ES-I3 (cell line): ENCODE data around the gene CC2D2B.
"Not testable (repeated sequence)": the region's sequence is repeated elsewhere in the genome, so short reads cannot be mapped to it uniquely, and the experiment has no call there.

Source experiments
- H3K36me3 ChIP-seq: 2 replicates; pipeline ENCODE4 v1.6.1; 2013; ENCODE audit warnings: mild to moderate bottlenecking, low read length, control low read depth, moderate library complexity; ENCODE audit not compliant: insufficient read depth
- H3K4me1 ChIP-seq: 2 replicates; pipeline ENCODE4 v1.6.1; 2013; ENCODE audit warnings: mild to moderate bottlenecking, control low read depth, low read length; ENCODE audit not compliant: insufficient read depth
- H3K9ac ChIP-seq: 2 replicates; pipeline ENCODE4 v1.6.1; 2013; ENCODE audit warnings: low read depth, mild to moderate bottlenecking, low read length, moderate library complexity
- H3K9me3 ChIP-seq: 2 replicates; pipeline ENCODE4 v1.6.1; 2013; ENCODE audit warnings: mild to moderate bottlenecking, low read length, moderate library complexity; ENCODE audit not compliant: control insufficient read depth, insufficient read depth

CC2D2B gene

DNA sequence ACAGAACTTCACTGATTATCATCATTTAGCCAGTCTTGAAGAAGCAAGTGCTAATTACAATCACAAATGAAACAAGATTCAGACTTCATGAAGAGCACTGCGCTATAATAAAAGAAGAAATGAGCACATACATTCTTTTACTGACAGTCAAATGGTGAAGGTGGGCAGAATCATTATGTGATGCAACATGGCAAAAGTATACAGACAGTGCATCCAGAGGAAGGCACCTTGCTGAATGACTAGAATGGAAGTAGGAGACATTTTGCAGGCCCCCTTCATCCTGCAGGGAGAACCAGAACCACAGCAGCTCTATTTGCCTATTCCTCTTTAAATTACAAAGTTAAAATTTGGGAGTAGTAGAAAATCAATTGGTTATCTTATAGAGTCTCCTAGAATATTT lies 31.0 kb upstream of the CC2D2B start:
- Histone ChIP-seq H3K9me3 (peaks cover 4% of the 10 kb centered on the region; the same call in 1 of the 2 replicates), H3K36me3 (peaks cover 5% of the 10 kb centered on the region; the same call in 1 of the 2 replicates), H3K4me1 (no peaks in the 10 kb centered on the region), H3K9ac (no peak overlapping the region)

DNA sequence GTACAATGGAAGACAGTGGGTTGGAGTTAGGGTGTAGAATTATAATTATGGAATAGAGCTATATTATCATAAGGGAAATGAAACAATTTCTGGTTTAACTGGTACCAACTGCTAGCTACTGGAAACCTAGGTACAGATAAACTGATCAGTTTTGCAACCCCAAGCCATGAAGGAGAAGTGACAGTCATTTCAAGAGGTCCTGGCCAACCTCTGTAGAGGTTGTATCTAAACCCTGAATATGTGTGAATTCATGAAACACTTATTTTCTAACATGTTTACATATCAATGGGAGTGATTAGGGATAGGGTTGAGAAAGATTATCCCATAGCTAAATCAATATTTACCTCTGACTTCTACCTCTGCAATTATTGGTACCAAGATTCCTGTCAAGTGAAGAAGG lies 29.9 kb upstream of the CC2D2B start:
- H3K9me3 ChIP-seq, result peaks cover 4% of the 10 kb centered on the region; the same call in 1 of the 2 replicates
- H3K9ac ChIP-seq, result no peak overlapping the region
- H3K36me3 ChIP-seq, result peaks cover 5% of the 10 kb centered on the region; the same call in 1 of the 2 replicates
- no peaks in the 10 kb centered on the region for H3K4me1 ChIP-seq

DNA sequence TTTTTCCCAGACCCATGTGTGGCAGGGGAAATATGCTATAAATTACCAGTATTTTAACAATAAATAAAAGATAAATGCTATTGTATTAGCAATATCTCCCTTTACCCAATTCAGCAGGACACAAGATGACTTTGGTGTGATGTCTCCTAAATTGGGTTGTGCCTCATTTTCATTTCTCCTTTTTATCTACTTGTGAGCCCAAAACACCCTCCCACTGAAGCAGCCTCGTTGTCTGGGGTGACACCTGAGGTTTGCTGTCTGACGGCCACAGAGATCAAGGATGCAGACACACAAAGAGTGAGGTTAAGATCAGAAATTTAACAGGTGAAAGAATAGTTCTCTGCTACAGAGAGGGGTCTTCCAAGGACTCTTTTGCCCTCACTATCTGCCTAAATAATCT lies 27.1 kb upstream of the CC2D2B start:
- Histone ChIP-seq H3K9ac (no peak overlapping the region), H3K9me3 (peaks cover 2% of the 10 kb centered on the region; the same call in 1 of the 2 replicates), H3K4me1 (no peaks in the 10 kb centered on the region), H3K36me3 (peaks cover 5% of the 10 kb centered on the region; the same call in 1 of the 2 replicates)

DNA sequence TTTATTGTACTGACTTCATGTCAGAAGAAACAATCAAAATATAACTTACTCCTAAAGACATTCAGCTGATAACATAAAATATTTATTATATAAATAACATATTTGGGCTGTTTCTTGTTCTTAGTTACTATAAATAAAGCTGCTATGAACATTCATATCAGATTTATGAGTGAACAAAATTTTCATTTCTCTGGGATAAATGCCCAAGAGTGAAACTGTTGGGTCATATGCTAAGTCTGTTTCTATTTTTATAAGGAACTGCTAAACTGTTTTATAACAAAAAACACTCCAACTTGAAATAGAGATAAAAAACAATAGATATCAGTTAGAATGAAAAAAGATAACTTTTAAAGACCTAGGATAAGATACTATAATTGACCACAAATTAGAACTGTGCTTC lies 26.5 kb upstream of the CC2D2B start:
- no peaks in the 10 kb centered on the region for H3K9me3 ChIP-seq
- no peak overlapping the region for H3K9ac ChIP-seq
- no peaks in the 10 kb centered on the region for H3K4me1 ChIP-seq
- peaks cover 5% of the 10 kb centered on the region; the same call in 1 of the 2 replicates for H3K36me3 ChIP-seq

DNA sequence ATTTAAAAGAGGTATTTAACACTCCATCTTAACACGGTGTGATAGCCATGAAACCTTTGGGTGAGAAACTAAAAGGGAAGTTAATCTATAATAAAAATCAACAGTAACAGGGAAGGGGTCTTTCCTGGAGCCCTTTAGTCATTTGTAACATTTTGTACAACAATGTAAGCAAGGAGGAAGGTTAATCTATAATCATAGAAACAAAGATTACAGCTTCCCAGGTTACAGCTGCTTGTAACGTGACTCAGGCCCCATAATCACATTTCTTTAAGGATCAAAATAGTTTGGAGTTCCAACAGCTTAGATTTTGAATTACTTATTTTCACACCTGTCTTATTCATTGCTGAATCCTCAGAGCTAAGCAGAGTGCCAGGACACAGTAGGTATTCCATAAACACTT lies 17.9 kb upstream of the CC2D2B start:
- no peak overlapping the region for H3K9ac ChIP-seq

DNA sequence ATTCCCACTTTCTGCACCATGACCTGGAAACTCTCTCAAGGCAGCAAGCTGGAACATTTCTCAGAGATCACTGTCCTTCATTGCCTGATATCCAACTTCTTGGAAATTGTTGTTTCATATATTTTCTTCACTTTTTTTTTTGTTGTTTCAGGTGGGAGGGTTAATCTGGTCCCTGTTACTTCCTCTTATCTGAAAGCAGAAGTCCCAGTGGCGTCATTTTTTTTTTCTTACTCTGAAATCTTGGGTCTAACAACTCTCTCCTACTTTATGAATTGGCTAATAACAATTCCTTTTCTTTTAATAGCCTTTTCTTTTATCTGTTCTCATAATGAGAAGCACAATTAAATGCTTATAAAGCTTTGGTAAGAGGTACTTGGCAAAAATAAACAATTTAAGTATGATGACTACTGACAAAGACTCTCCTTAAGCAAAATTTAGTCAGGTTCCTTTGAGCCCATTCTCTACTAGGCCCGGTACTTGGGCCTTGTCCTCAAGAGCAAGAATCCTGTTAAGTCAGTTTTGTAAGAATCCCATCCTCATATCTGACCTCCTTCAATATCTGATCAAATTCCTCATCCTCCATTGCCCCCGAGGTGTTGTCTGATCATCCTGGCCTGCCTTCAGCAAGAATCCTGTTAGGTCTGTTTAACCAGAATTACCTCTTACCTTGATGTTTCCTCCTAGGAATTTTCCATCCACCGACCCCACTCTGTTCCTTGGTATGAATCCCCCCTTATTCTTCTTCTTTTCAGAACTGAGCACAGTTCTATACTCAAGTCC lies 11.5 kb upstream of the CC2D2B start:
- no peak overlapping the region for H3K9ac ChIP-seq
- H3K36me3 ChIP-seq, result no peaks in the 10 kb centered on the region
- no peaks in the 10 kb centered on the region for H3K4me1 ChIP-seq
- H3K9me3 ChIP-seq, result no peaks in the 10 kb centered on the region

More for the DNA sequence above, 17.9 kb upstream of the CC2D2B start:
- Histone ChIP-seq H3K4me1 (no peaks in the 10 kb centered on the region), H3K36me3 (no peaks in the 10 kb centered on the region; the same call in 1 of the 2 replicates), H3K9me3 (no peaks in the 10 kb centered on the region)

DNA sequence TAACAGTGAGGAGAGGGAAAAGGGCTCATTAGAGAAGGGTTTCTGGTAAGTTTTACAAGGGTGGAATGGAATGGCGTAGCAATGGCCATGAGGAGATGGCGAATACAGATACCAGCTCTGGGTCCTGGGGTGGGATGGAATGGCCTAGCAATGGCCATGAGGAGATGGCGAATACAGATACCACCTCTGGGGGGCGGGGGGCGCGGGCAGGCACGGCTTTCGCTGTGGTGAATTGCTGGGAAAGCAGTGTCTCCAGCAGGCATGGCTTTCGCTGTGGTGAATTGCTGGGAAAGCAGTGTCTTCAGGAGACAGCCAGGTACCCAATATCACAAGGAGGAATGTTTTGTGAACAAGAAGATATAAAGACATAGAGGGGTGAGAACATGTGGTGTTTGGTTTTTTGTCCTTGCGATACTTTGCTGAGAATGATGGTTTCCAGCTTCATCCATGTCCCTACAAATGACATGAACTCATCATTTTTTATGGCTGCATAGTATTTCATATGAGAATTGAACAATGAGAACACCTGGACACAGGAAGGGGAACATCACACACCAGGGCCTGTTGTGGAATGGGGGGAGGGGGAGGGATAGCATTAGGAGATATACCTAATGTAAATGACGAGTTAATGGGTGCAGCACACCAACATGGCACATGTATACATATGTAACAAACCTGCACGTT lies 1.7 kb upstream of the CC2D2B start:
- H3K9me3 ChIP-seq, H3K9ac ChIP-seq, H3K4me1 ChIP-seq, H3K36me3 ChIP-seq: not testable (repeated sequence)

DNA sequence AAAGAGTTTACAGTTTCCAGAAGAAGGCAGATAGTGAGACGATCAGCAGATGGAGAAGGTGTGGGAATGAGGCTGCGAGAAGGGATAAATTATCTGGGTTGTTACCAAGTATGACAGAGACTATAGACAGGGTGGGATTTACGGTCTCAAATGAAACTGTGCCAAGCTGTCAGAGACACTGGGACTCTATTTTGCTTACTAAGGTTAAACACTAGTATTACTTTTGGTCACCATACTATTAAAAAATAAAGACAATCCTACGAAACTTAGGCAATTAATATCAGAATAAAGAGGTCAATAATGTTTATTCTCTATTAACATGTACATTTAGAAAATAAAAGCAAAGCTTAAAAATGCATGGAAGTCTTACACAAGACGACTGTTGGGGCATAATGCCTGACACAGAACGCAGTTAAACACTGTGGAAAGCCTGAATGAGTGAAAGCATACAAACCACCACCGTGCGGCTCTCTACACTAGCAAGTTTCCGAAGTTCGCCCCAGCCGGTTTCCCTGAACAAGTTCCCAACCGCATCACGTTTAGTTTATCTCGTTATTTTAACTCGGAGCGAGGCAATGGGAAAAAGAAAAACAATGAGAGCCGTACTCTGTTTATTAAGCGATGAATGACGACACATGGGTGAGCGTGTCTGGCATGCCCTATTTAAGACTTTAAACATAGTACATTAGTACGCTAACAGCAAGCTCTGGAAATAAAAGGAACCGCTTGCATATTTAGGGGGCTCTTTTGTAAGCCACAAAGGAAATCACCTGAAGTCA lies 909 bp upstream of the CC2D2B start:
- Histone ChIP-seq H3K4me1 (no peaks in the 10 kb centered on the region), H3K36me3 (no peaks in the 10 kb centered on the region; the same call in 1 of the 2 replicates), H3K9ac (peak overlapping the region; percentile 87), H3K9me3 (no peaks in the 10 kb centered on the region)

DNA sequence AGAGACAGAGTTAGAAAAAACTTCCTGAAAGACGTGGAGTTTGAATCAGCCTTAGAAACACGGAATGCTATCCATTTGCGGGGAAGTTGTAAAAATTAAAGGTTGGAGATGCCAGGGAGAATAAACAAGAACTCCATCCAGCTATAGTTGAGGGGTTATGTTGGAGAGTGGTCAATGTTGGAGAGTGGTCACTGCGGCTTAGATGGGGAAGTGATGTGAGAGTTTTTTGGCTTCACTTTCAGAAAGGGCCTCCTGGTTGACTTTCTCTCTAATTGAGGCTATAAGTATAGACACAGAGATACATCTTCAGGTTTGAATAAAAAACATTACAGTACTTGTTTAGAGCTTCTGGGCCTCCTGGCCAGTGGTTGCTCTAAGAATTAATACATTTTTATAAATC lies 675 bp downstream of the CC2D2B start:
- Histone ChIP-seq H3K4me1 (no peaks in the 10 kb centered on the region), H3K36me3 (no peaks in the 10 kb centered on the region), H3K9ac (peak overlapping the region; percentile 87; the same call in 1 of the 2 replicates), H3K9me3 (no peaks in the 10 kb centered on the region)

DNA sequence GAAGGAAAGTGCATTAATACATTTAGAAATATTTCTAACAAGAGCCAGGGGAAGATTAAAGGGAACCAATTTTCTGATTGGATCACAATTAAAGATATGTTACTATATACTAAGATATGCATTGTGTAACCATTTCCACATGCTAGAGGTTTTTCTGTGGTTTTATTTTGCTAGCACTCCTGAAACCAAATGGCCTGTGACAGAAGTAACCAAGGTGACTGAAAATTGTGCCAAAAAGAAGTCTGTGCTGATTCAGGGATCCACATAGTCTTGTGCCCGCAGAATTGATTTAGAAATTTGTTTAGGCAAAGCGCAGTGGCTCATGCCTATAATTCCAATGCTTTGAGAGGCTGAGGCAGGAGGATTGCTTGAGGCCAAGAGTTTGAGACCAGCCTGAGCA lies 1.8 kb downstream of the CC2D2B start:
- H3K9me3 ChIP-seq, result no peaks in the 10 kb centered on the region
- H3K36me3 ChIP-seq, result no peaks in the 10 kb centered on the region
- H3K4me1 ChIP-seq, result no peaks in the 10 kb centered on the region
- H3K9ac ChIP-seq, result no peak overlapping the region

DNA sequence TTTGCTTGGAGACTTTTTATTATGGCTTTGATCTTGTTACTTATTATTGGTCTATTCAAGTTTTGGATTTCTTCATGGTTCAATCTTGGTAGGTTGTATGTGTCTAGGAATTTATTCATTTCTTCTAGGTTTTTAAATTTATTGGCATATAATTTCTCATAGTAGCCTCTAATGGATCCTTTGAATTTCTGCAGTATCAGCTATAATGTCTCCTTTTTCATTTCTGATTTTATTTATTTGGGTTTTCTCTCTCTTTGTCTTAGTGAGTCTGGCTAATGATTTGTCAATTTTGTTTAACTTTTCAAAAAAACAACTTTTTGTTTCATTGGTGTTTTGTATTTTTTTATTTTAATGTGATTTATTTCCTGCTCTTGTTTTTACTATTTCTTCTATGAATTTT lies 8.3 kb downstream of the CC2D2B start:
- H3K4me1 ChIP-seq, H3K9ac ChIP-seq, H3K36me3 ChIP-seq, H3K9me3 ChIP-seq: not testable (repeated sequence)

DNA sequence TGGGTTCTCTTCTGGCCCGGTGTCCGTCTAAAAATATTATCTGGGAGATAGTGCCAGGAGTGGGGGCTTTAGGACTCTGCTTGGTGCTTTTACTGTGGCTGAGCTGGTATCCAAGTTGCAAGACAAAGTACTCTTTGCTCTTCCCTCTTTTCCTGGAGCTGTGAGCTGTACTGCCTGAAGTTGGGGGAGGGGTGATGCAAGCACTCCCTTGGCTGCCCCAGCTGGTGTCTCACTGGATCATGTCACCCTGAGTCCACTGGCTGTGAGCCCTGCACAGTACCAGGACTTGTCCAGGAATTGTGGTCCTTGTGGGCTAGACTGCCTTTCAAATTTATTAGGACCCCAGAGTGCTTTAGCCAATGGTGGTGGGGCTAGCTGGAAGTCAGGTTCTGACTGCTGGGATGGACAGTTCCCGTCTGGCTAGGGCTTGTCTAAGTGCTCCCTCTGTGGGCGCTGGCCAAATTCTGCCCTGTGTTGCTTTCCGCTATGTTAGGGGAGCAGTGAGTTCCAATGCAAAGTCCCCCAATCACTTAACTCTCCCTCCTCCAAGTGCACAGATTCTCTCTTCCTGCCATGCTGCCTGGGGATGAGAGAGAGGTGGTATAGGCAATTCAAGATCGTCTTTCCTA lies 13.1 kb downstream of the CC2D2B start:
- no peaks in the 10 kb centered on the region for H3K9me3 ChIP-seq
- no peak overlapping the region for H3K9ac ChIP-seq
- H3K36me3 ChIP-seq, result no peaks in the 10 kb centered on the region
- H3K4me1 ChIP-seq, result peaks cover 8% of the 10 kb centered on the region; the same call in 1 of the 2 replicates

DNA sequence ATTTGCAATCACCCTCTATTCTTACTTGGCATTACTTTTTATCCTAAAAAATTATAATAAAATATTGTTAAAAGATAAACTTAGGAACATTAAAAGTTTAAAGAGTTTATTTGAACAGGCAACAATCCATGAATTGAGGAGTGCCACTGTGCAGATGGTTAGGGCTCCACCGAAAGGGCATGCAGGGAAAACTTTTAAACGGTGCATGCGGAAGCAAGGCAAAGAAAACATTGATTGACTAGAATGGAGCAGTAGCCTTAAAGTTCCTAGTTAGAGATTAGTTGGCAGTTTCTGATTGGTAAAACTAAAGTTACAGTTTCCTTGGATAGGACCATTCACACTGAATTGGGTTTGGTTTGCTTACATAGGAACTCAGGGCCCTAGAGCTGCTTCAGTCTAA lies 17.3 kb downstream of the CC2D2B start:
- Histone ChIP-seq H3K9ac (no peak overlapping the region), H3K9me3 (no peaks in the 10 kb centered on the region), H3K36me3 (no peaks in the 10 kb centered on the region), H3K4me1 (peaks cover 8% of the 10 kb centered on the region; the same call in 1 of the 2 replicates)

DNA sequence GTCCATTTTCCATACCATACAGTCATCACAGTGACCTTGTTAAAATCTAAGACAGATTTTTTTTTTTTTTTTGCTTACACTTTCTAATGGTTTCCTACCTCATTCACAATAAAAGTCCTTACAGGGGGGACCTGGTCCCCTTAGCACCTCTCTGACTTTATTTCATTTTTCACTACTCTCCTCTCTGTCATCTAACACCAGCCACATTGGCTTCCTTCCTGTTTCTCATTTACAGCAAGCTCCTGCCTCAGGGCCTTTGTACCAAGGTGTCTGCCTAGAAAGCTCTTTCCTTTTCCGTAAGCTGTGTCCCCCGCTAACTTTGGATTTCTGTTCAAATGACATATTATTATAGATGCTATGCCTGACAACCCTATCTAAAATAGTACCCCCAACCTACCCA lies 27.7 kb downstream of the CC2D2B start:
- Histone ChIP-seq H3K36me3 (no peaks in the 10 kb centered on the region), H3K9me3 (no peaks in the 10 kb centered on the region; the same call in 1 of the 2 replicates)

More for the DNA sequence above, 27.7 kb downstream of the CC2D2B start:
- no peak overlapping the region for H3K9ac ChIP-seq
- no peaks in the 10 kb centered on the region for H3K4me1 ChIP-seq
